ENCODE results near the gene FLRT2.

GRCh38 chr14:85564841-85565527 lies 35.0 kb downstream of the FLRT2 start:
- no peak for TF ChIP-seq CTCF (IDR thresholded peaks at IDR 0.05)
- TF ChIP-seq POLR2A (IDR thresholded peaks at IDR 0.05): no peak
